Activated effector memory CD4-positive, alpha-beta T cell treated with Interleukin-2 at 50 U/mL for 16 hours (primary cell): ENCODE data around the gene EGR1.
A peak's percentile ranks its signal among the peaks of the same experiment; 100 is the strongest.

Experiments used
- DNase-seq: peaks from one replicate; pipeline ENCODE4 v3.0.0-alpha.2; 2020

The EGR1 gene

DNA sequence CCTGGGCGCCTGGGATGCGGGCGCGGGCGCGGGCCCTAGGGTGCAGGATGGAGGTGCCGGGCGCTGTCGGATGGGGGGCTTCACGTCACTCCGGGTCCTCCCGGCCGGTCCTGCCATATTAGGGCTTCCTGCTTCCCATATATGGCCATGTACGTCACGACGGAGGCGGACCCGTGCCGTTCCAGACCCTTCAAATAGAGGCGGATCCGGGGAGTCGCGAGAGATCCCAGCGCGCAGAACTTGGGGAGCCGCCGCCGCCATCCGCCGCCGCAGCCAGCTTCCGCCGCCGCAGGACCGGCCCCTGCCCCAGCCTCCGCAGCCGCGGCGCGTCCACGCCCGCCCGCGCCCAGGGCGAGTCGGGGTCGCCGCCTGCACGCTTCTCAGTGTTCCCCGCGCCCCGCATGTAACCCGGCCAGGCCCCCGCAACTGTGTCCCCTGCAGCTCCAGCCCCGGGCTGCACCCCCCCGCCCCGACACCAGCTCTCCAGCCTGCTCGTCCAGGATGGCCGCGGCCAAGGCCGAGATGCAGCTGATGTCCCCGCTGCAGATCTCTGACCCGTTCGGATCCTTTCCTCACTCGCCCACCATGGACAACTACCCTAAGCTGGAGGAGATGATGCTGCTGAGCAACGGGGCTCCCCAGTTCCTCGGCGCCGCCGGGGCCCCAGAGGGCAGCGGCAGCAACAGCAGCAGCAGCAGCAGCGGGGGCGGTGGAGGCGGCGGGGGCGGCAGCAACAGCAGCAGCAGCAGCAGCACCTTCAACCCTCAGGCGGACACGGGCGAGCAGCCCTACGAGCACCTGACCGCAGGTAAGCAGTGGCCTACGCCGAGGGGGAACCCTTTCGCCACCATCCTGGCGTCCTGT lies at the start of gene EGR1:
Gene EGR1 (plus strand): TSS at position 219 of the 864 bp plus-strand sequence. CDS start 283 bp downstream, at position 502.
- peak; percentile 90 for DNase-seq

DNA sequence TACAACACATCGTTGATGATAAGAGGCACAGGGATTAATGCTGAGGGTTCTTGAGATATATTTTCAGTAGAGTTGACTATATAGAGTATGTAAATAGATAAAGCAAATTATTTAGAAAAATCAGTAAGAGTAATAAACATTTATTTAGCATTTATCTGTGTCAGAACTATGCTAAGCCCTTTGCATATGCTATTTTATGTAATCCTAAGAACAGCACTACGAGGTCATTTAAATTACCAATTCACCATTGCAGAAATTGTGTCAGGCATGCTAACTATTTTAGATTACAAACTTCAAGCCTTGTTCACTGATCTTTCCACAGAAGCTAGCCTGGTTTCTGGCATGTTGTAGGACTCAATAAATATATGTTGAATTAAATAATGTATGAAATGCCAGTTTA lies 46.8 kb upstream of the EGR1 start:
- DNase-seq: no peak

DNA sequence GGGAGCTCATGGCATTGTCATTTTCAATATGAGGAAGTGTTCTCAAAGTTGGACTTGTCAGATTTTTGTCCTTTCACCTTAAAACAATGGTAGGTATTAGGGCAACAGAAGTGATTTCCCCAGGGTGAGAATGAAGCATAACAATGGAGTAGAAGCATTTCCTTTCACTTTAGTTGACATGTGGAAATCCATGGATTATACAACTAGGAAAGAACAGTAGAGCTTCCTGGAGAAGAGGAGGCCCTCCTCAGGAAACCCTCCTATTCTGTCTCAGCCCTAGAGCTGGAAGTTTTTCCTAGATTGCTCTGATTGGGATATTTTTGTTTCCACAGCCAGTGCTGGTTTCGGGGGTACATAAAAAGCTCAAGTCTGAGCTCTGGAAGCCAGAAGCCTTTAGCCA lies 40.2 kb upstream of the EGR1 start:
- DNase-seq: no peak

DNA sequence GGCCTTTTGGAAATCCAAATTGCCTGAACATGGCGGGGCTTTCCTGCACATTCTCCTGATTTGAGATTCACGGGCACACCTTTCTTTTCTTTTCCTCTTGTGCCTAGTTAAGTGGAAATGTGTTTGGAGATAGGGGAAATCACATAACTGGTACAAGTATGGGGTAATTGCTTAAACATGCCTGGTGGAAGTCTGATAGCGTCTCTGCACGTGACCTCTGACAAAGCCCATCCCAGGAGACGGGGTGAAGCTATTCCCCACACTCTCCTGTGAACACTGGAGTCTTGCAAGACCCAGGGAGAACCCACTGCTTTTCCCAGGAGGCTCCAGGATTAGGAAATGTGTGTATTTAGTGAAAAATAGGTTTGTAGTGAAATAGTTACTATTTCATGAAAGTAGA lies 29.3 kb upstream of the EGR1 start:
- DNase-seq: no peak

DNA sequence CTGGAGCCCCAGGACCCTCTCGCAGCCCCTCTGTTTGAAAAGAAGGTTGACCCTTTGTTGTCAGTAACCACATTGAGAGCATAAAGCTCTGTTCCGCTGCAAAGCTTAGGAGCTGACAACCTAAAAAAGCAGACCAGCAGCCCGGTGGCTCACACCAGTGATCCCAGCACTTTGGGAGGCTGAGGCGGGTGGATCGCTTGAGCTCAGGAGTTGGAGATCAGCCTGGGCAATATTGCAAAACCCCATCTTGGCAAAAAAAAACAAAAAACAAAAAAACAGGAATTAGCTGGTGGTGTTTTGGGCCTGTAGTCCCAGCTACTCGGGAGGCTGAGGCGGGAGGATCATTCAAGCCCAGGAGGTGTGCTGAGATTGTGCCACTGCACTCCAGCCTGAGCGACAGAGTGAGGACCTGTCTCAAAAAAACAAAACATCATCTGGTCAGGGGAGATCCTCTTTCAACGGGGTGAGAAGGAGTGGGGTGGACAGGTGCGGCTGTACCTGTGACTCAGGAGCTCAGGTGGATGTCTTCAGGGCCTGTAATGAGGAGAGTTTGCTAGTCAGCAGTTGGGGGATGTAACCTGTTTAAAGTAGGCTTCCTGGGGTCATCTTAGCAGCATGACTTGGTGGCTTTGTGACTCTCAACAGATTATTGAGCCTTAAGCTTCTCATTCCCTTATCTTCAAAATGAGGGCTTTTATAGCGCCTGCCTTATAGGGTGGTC lies 27.1 kb upstream of the EGR1 start:
- no peak for DNase-seq

DNA sequence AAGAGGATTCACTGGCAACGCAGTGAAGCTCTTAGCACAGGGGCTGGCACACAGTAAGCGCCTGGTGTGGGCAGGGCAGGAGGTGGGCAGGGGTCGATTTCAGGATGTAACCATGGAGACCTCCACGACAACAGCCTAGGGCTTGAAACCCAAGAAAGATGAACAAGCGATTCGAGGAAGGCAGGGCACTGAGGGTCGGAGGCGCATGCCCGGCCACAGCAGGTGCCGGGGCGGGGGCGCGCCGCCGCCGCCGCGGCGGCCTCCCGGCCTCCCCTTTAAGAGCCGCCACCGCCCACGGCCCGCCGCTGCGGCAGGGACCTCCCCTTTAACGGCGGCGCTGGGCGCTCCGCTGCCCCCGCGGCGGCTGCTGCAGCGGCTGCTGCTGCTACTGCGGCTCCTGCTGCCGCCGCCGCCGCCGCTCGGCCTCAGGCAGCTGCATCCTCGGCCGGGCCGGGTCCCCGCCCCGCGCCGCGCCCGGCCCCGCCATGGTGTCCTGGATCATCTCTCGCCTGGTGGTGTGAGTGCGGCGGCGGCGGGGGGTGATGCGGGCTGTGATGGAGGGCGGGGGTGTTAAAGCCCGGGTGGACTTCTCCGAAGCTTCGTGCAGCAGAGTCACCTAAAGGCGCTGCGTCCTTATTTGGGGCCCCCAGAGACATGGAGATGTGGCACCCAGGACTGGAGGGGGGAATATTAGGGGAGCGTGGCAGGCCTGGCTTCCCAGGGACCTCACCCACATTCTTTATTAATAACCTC lies 26.4 kb upstream of the EGR1 start, which contains the start of gene REEP2:
Gene REEP2 (plus strand): TSS at position 334 of the 753 bp plus-strand sequence. CDS start 152 bp downstream, at position 486.
- peak; percentile 39 for DNase-seq

DNA sequence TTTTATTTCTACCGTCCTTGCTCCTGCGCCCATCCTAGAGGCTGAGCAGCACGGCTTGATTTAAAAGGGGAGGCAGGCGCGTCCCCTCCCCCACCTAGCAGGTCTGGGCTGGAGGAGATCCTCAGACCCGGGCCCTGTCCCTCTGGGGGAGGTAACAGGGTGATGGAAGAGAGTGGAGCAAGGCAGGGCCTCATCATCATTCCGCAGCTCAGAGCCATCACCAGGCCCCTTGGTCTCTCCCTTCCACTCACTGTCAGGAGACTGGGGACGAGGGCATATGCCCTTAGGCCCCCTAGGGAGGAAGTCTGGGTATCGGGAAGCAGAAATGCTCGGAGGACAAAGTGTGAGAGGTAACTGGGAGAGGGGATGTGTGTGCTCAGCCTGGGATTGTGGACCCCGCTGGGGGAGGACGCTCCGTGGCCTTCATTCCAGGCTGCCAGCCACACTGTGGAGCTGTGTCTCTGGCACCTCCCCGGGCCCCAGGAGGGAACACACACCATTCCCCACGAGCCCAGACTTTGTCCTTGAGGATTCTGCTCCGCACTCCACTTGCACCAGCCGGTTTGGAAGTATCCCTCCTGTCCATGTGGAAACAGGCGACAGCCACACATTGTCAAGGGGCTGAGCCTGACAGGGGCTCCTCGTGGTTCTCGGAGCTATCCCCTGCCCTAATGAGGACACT lies 25.7 kb upstream of the EGR1 start:
- no peak for DNase-seq

DNA sequence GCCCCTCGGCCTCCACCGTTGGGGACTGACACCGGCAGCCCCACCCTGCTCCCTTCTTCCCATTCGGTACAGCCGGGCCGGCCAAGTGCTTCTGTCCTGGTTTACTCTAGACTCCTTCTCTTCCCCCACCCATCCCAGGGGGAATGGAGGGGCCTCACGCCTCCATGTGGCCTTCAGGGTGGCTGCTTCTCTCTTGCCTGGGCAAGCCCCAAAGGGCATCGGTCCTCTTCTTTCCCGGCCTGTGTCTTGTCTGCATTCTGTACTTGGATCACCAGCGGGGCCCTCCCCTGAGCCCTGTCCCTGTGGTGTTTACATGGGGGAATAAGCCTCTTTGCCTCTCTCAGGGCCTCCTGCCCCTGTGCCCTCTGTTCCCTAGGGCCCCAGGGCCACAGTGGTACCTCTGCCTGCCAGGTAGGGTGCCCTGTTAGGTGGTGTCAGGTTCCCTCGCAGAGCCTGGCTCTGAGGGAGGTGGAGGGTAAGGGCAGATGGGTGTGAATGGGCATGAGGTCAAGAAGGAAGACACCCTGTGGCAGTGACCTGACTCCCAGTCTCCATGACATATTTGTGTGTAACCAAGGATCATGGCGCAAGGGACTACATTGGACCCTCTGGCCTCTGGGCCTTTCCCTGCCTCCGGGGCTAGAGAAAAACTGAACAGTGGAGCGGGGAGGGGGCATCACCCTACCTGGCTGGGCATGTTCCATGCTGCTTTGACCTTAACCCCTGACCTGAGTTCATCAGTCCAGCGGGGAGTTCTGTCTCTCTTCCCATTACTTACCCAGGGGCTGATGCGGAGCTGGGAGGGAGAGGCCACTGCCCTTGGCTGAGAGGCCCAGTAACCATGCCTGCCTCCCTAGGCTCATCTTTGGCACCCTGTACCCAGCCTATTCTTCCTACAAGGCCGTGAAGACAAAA lies 24.9 kb upstream of the EGR1 start:
- no peak for DNase-seq

DNA sequence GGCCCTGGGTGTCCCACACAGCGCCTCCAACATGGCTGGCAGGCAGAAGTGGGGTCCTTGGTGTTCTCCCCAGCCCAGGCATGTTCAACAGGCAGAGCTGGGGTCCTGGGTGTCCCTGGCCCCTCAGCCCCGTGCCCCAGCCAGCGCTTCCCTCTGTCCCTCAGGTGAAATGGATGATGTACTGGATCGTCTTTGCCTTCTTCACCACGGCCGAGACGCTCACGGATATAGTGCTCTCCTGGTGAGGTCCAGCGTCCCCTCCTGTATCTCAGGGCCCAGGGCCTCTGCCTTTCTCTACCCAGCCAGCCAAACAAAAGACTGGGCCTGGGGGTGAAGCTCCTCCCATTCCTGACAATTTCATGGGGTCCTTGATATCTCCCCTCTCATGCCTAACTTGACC lies 24.1 kb upstream of the EGR1 start:
- DNase-seq: no peak

DNA sequence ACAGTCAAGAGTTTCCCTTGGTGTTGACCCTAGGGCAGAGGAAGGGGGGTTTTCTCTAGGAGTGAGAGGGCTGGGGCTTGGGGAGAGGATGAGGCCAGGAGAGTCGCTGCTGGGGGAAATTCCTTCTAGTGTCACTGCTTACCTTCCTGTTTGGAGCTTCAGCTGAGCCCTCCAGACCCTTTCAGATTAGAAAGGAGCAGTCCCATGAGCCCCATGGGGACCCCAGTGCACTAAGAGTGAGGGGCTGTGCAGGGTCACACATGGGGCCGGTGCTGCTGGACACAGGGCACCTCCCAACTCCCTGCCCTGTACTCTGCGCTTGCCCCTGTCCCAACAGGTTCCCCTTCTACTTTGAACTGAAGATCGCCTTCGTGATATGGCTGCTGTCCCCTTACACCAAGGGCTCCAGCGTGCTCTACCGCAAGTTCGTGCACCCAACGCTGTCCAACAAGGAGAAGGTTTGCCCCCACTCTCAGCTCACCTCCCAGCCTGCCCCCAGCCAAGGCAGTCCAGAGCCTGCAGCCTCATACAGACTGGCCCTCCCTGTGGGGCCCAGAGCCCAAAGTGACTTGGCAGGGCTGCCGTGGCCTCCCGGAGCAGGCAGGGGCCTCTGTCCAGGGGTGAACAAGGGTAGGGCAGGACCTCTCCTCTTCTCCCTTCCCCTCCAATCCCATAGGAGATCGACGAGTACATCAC lies 21.1 kb upstream of the EGR1 start:
- DNase-seq: no peak

DNA sequence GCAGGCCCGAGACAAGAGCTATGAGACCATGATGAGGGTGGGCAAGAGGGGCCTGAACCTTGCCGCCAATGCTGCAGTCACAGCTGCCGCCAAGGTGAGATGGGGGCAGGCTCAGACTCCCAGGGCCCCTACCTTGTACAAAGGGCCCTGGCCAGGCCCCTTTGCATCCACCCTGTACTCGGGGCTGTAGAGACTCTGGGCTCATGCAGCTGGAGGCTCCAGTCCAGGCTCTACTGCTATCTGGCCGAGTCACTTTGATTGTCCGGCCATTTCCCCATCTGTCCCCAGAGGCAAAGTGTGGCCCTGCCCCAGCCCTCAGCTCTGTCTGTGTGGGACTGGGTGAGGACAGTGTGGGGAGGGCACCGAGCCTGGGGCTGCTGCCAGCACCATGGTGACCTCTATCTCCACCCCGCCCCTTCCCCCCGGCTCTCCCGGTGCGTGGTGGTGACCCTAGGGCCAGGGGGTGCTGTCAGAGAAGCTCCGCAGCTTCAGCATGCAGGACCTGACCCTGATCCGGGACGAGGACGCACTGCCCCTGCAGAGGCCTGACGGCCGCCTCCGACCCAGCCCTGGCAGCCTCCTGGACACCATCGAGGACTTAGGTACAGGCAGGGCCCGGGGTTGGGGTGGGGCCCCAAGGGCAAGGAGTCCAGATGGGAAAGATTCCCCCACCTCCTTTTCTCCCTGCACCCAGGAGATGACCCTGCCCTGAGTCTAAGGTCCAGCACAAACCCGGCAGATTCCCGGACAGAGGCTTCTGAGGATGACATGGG lies 20.3 kb upstream of the EGR1 start:
- no peak for DNase-seq

DNA sequence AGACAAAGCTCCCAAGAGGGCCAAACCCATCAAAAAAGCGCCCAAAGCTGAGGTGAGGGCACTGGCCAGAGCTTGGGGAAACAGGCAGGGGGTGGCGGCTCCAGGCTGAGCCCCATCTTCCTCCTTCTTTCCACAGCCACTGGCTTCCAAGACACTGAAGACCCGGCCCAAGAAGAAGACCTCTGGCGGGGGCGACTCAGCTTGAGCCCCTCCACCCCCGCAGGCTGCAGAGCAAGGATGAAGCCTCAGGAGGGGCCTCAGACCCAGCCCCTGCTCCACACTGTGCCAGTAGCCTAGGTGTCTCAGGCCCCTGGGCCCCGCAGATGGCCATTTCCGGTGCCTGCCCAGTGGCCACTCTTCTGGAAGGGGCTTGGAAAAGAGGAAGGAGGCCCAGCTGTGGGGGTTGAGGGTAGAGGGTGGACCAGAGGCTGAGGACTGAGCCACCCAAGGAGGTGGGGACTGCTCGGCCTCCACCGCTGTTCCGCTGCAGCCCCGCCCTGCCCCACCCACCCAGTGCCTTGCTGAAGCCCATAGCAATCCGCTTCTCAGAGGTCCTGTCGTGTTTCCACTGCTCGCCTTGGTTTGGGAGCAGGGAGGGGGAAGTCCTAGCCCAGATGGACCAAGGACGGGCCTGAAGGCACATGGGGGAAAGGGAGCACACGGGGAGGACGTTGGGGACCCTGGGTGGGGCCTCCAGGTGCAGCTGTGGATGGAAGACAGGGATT lies 19.6 kb upstream of the EGR1 start:
- no peak for DNase-seq

DNA sequence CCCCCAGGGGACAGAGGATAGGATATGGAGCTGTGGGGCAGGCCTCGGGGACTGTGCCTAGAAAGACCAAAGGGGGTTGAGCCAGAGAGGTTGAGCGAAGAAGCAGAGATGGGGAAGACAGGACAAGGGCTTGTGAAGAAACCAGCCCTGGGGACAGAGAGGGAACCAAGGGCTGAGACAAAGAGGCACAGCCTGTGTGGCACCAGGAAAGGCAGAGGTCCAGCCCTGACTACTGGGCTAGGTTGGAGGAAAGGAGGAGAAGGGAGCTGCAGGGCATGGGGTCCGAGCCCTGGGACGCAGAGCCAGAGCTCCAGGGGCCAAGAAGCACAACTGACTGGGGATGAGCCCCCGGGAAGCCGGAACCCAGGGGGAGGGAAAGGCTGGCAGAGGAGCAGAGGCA lies 17.2 kb upstream of the EGR1 start:
- DNase-seq: no peak

DNA sequence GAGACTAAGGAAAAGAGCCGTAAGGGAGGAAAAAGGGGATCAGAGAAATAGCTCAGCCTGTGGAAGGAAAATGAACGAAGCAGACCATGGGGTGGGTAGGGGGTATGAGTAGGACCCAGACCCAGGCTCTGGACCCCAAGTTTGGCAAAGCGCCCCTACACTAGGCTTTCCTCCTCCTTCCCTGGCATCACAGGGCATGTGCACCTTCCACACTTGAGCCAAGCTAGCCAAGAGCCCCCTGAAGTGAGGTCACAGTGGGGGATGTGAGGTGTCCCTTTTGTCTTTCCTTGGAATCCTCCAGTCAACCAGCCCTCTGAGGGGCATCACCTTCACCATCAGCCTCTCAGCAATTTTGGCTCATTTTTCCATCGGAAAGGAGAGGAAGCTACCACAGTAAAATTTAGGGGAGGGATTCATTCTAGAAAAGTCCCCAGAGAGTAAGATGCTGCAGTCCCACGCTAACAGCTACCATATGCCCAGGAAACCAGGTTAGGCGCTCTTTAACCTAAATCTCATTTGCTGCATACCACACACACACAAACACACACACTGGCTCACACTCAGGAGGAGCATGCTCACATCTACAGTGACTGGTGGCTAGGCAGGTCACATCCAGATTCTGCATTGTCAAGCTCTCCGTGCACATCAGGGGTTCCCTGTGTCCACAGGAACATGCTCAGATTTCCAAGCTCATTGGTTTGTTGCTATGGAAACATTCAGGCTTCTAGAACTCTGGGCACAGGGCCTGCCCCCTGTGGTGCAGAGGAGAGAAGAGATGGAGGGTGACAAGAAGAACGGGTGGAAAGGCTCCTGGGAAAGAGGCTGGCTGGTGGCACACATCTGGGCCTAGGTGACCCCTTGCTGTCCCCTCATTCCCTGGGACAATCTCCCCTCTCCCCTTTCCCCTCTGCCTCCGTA lies 16.5 kb upstream of the EGR1 start:
- DNase-seq: no peak

DNA sequence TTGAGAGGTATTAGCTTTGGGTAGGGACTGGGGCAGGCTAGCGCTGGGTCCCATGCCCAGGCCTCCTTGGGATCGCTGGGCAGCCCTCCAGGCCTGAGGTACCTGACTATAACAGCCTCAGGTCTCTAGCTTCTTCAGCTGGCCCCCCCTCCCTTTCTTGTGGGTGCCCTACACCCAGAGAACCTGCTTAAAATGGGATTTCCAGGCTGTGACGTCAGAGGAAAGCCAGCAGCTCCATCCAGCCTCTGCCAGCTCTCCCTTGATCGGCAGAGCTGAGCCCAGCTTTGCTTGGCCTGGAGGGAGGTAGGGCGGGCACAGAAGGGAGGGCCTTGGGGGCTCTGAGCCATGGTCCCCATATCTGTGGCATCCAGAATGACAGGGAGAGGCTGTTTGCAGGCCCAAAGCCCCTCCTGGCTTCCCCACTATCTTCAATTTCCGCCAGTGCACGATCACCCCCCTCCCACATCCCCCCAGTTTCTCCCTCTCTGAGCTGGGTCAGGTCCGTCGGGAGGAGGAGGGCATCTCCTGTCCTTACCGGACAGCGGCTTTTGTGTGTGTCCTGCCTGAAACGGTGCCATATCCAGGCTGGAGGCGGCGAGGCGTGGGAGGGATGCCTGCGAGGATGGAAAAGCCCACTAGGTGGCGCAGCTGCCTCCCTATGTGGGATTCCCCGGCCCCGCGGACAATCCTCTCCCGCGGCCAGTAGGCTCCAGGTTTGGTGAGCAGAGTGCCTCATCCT lies 15.6 kb upstream of the EGR1 start:
- DNase-seq: peak; percentile 59

DNA sequence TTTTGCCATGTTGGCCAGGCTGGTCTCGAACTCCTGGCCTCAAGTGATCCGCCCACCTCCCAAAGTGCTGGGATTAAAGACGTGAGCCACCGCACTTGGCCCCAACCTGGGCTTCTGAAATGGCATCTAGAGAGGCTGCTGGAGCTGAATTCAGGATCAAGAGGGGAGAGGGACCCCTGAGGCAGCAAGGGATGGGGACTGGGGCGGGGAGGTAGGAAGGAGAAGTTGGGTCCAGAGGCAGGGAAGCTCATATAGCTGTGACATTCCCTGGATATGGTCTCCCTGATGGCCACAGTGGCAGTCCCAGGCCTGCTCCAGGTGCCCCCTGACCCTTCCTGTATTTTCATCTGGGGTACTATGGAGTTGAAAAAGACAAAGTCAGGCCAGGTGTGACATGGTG lies 14.3 kb upstream of the EGR1 start:
- no peak for DNase-seq

DNA sequence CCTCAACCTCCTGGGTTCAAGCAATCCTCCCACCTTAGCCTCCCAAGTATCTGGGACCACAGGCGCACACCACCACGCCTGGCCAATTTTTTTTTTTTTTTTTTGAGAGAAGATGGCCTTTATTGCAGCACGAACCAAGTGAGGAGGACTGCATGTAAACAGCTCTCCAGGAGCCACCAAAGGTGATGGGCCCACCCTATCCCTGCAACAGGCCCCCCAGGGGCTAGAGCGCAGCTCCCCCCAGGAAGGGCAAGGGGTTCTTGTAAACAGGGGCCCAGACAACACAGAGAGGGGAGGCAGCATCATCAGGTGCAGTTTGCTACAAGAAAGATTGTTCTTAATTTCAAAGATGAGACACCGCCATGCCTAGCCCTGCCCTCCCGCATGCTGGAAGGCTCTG lies 12.6 kb upstream of the EGR1 start:
- no peak for DNase-seq

DNA sequence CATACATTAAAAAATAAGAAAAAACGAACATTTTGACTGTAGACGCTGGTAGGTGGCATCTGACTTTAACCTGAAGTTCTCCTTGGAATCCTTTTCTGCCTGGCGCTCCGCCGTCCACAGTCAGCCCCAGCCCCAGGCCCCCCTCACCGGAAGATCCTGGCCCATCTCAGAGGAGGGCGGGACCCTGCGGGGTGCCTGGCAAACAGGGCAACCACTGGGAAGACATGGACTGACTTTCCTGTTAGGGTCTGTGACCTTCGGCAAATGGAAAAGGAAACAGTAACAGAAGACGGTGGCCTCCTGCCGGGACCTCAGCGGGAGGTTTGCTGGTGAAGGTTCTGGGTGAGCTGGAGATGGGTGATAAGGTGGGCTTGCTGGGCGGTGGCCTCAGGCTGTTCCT lies 11.7 kb upstream of the EGR1 start:
- DNase-seq: no peak
